HG02798 (cell line): ENCODE measurements around the gene ZNF182.

ENCODE experiments used
- ATAC-seq: cut with Tn5 transposase; IDR thresholded peaks from one replicate; pipeline ENCODE4 v1.9.1; 2021; ENCODE audit warnings: mild to moderate bottlenecking; ENCODE audit not compliant: unreplicated experiment, poor library complexity

The ZNF182 gene

DNA sequence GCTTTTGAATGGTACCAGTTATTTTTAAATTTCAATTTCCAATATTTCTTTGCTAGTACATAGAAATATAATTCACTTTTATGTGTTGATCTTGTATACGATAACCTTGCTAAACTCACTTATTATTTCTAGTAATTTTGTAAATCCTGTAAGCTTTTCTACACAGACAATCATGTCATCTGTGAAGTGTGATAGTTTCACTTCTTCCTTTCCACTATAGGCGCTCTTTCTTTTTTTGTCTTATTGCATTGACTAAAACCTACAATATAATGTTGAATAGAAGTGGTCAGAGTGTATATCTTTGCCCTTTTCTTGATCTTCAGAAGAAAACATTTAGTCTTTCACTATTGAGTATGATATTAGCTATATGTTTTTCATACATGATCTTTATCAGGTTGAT is 76.6 kb downstream of the ZNF182 start:
- no peak for ATAC-seq
